Measurements from ENCODE around the gene FBLN7. TPM values are rescaled to one million over a fixed set of nuclear protein-coding genes. Genes with fewer than 3 reads are reported as not detected.

Gene FBLN7
- total and polyA plus RNA-seq, 3 experiments from 2014 or later, result 1.4 to 2.2 (median 2.1) TPM

DNA sequence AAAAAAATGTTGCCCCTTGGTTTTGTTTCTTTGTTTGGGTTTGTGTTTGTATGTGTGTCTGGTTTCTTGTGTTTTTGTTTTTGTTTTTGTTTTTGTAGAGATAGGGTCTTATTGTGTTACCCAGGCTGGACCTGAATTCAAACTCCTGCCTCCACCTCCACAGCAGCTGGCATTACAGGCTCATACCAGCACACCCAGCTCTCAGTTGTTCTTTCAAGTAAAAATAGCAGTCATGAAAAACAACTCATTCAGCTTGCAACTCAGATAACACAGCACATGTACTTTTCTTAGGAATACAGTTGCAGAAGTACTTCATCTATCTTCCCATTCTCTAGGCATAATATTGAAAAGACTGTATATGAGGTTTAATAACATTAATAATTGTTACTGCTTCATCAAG, 79.7 kb downstream of the FBLN7 start:
- Histone ChIP-seq H3K9me3 (ENCODE audit: low read length) (no peaks in the 10 kb centered on the region), H3K36me3 (ENCODE audit: insufficient read depth, low read length) (no peaks in the 10 kb centered on the region), H3K27me3 (ENCODE audit: insufficient read depth, low read length, poor library complexity, severe bottlenecking) (no peaks in the 10 kb centered on the region), H3K4me3 (ENCODE audit: low read length) (no peak overlapping the region), H3K27ac (ENCODE audit: low read depth, low read length) (no peak overlapping the region), H3K4me1 (ENCODE audit: insufficient read depth, low read length) (no peaks in the 10 kb centered on the region)
- peaks cover 26 to 38% (median 36%) of the 10 kb centered on the region in 3 donors for H3K36me3 Mint-ChIP-seq
- no peak overlapping the region for H3K4me3 Mint-ChIP-seq
- H3K27ac Mint-ChIP-seq, result no peak overlapping the region
- ChIA-PET POLR2A (no interaction called here), CTCF (no interaction called here)
- DNase-seq, result no peak
- H3K27me3 Mint-ChIP-seq, result no peaks in the 10 kb centered on the region
- peaks cover 0 to 2% (median 0%) of the 10 kb centered on the region in 3 donors for H3K4me1 Mint-ChIP-seq
- peaks cover 4 to 17% (median 7%) of the 10 kb centered on the region in 5 donors for H3K9me3 Mint-ChIP-seq

DNA sequence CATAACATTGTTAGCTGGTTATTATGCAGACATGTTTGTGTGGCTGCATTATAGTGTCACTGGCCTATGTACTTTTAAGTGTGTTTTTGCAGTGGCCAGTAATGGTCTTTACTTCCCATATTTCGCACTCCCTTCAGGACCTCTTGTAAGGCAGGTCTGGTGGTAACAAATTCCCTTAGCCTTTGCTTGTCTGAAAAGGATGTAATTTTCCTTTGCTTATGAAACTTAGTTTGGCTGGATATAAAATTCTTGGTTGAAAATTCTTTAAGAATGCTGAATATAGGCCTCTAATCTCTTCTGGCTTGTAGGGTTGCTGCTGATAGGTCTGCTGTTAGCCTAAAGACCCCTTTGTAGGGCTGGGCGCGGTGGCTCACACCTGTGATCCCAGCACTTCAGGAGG, 82.0 kb downstream of the FBLN7 start:
- CTCF ChIA-PET, result no interaction called here
- no peak for DNase-seq
- POLR2A ChIA-PET, result no interaction called here

DNA sequence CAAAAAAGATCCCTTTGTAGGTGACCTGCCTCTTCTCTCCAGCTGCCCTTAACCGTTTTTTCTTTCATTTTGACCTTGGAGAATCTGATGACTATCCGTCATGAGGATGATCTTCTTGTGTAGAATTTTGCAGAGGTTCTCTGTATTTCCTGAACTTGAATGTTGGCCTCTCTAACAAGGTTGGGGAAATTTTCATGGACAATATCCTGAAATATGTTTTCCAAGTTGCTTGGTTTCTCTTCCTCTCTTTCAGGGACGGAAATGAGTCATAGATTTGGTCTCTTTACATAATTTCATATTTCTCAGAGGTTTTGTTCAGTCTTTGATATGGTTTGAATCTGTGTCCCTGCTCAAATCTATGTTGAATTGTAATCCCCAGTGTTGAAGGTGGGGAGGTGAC, 82.6 kb downstream of the FBLN7 start:
- Mint-ChIP-seq H3K27me3 (no peaks in the 10 kb centered on the region), H3K27ac (no peak overlapping the region), H3K4me3 (no peak overlapping the region), H3K36me3 (peaks cover 26 to 36% (median 32%) of the 10 kb centered on the region in 3 donors), H3K9me3 (peaks cover 4 to 17% (median 7%) of the 10 kb centered on the region in 5 donors), H3K4me1 (peaks cover 0 to 2% (median 0%) of the 10 kb centered on the region in 3 donors)
- Histone ChIP-seq H3K4me3 (ENCODE audit: low read length) (no peak overlapping the region), H3K4me1 (ENCODE audit: insufficient read depth, low read length) (no peaks in the 10 kb centered on the region), H3K36me3 (ENCODE audit: insufficient read depth, low read length) (no peaks in the 10 kb centered on the region), H3K27me3 (ENCODE audit: insufficient read depth, low read length, poor library complexity, severe bottlenecking) (no peaks in the 10 kb centered on the region), H3K9me3 (ENCODE audit: low read length) (no peaks in the 10 kb centered on the region), H3K27ac (ENCODE audit: low read depth, low read length) (no peak overlapping the region)
- CTCF ChIA-PET, result no interaction called here
- POLR2A ChIA-PET, result no interaction called here
- DNase-seq, result no peak

More for the DNA sequence above, 82.0 kb downstream of the FBLN7 start:
- H3K9me3 ChIP-seq (ENCODE audit: low read length), result no peaks in the 10 kb centered on the region
- H3K4me3 ChIP-seq (ENCODE audit: low read length), result no peak overlapping the region
- no peak overlapping the region for H3K4me3 Mint-ChIP-seq
- H3K4me1 ChIP-seq (ENCODE audit: insufficient read depth, low read length), result no peaks in the 10 kb centered on the region
- no peak overlapping the region for H3K27ac ChIP-seq (ENCODE audit: low read depth, low read length)
- H3K4me1 Mint-ChIP-seq, result peaks cover 0 to 2% (median 0%) of the 10 kb centered on the region in 3 donors
- no peaks in the 10 kb centered on the region for H3K27me3 ChIP-seq (ENCODE audit: insufficient read depth, low read length, poor library complexity, severe bottlenecking)
- no peaks in the 10 kb centered on the region for H3K27me3 Mint-ChIP-seq
- peaks cover 4 to 17% (median 7%) of the 10 kb centered on the region in 5 donors for H3K9me3 Mint-ChIP-seq
- H3K36me3 ChIP-seq (ENCODE audit: insufficient read depth, low read length), result no peaks in the 10 kb centered on the region
- peaks cover 26 to 38% (median 32%) of the 10 kb centered on the region in 3 donors for H3K36me3 Mint-ChIP-seq
- no peak overlapping the region for H3K27ac Mint-ChIP-seq

DNA sequence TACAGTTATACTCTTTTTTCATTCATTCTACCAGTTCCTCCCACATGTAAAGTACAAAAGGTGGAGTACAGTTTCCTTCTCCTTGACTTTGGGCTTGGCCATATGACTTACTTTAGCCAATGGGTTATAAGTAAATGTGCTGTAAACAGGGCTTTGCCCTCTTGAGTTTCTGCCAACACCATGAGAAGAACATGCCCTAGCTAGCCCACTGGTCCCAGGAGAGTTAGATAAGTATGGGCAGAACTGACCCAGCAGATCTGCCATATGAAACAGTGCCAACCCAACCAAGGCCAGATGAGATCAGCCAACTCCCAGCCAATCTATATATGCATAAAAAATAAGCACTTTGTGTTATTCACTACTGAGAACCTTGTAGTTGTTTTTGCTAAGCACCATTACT, 91.2 kb downstream of the FBLN7 start:
- Histone ChIP-seq H3K36me3 (ENCODE audit: insufficient read depth, low read length) (no peaks in the 10 kb centered on the region), H3K4me3 (ENCODE audit: low read length) (no peak overlapping the region), H3K27ac (ENCODE audit: low read depth, low read length) (no peak overlapping the region), H3K27me3 (ENCODE audit: insufficient read depth, low read length, poor library complexity, severe bottlenecking) (no peaks in the 10 kb centered on the region), H3K4me1 (ENCODE audit: insufficient read depth, low read length) (no peaks in the 10 kb centered on the region), H3K9me3 (ENCODE audit: low read length) (no peaks in the 10 kb centered on the region)
- Mint-ChIP-seq H3K4me3 (no peak overlapping the region), H3K9me3 (no peaks in the 10 kb centered on the region), H3K27me3 (no peaks in the 10 kb centered on the region), H3K27ac (peak overlapping the region in 3 of 8 donors; percentile 30 to 39 (median 33)), H3K4me1 (peaks cover 0 to 4% (median 3%) of the 10 kb centered on the region in 3 donors), H3K36me3 (peaks cover 2 to 53% (median 19%) of the 10 kb centered on the region in 3 donors)
- ChIA-PET CTCF (no interaction called here), POLR2A (no interaction called here)
- DNase-seq, result no peak

DNA sequence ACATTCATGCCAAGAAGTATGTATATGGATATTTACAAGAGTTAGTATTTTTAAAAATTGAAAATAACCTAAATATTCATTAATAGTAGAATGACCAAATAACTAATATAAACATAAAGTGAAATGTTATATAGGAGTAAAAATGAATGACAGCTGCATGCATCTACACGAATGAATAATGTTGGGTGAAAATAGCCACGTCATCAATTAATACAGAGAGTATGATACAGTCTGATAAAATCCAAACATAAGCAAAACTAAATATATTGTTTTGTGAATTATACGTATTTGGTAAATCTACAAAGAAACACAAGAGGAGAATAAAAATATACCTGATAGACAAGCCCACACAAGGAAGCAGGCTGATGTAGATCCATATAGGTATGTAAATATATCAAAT, 92.2 kb downstream of the FBLN7 start:
- Histone ChIP-seq H3K27me3 (ENCODE audit: insufficient read depth, low read length, poor library complexity, severe bottlenecking) (no peaks in the 10 kb centered on the region), H3K27ac (ENCODE audit: low read depth, low read length) (no peak overlapping the region), H3K4me3 (ENCODE audit: low read length) (no peak overlapping the region), H3K4me1 (ENCODE audit: insufficient read depth, low read length) (no peaks in the 10 kb centered on the region), H3K36me3 (ENCODE audit: insufficient read depth, low read length) (no peaks in the 10 kb centered on the region), H3K9me3 (ENCODE audit: low read length) (no peaks in the 10 kb centered on the region)
- Mint-ChIP-seq H3K36me3 (peaks cover 0 to 51% (median 15%) of the 10 kb centered on the region in 3 donors), H3K27me3 (no peaks in the 10 kb centered on the region), H3K27ac (no peak overlapping the region), H3K4me1 (peaks cover 0 to 4% (median 3%) of the 10 kb centered on the region in 3 donors), H3K9me3 (no peaks in the 10 kb centered on the region), H3K4me3 (no peak overlapping the region)
- CTCF ChIA-PET, result no interaction called here
- DNase-seq, result no peak
- POLR2A ChIA-PET, result no interaction called here

Other genes starting within 250 kb of the FBLN7 start
- gene MERTK, start 239.8 kb upstream of the FBLN7 start, total RNA-seq, result under 1 TPM; 0.75 to 0.88 TPM
- 0.14 TPM for gene MERTK, start 239.8 kb upstream of the FBLN7 start, polyA plus RNA-seq
- gene TMEM87B, start 83.1 kb upstream of the FBLN7 start, total RNA-seq, result 10 to 100 TPM; 16.8 to 17.3 TPM
- gene TMEM87B, start 83.1 kb upstream of the FBLN7 start, polyA plus RNA-seq, result 12.9 TPM
- 10 to 100 TPM; 29.7 to 32.0 TPM for gene ZC3H8, start 116.7 kb downstream of the FBLN7 start, total RNA-seq
- 13.4 TPM for gene ZC3H8, start 116.7 kb downstream of the FBLN7 start, polyA plus RNA-seq
- 1 to 10 TPM; 7.2 to 7.5 TPM for gene ZC3H6, start 137.2 kb downstream of the FBLN7 start, total RNA-seq
- 9.6 TPM for gene ZC3H6, start 137.2 kb downstream of the FBLN7 start, polyA plus RNA-seq

All from CD8-positive, alpha-beta memory T cell (primary cell).